HG03025 (cell line): ENCODE results near the gene IL1R1.

Experiments used
- ATAC-seq: cut with Tn5 transposase; IDR thresholded peaks from one replicate; pipeline ENCODE4 v1.9.1; 2021; ENCODE audit warnings: mild to moderate bottlenecking, moderate library complexity; ENCODE audit not compliant: unreplicated experiment, low FRiP score

IL1R1 gene

DNA sequence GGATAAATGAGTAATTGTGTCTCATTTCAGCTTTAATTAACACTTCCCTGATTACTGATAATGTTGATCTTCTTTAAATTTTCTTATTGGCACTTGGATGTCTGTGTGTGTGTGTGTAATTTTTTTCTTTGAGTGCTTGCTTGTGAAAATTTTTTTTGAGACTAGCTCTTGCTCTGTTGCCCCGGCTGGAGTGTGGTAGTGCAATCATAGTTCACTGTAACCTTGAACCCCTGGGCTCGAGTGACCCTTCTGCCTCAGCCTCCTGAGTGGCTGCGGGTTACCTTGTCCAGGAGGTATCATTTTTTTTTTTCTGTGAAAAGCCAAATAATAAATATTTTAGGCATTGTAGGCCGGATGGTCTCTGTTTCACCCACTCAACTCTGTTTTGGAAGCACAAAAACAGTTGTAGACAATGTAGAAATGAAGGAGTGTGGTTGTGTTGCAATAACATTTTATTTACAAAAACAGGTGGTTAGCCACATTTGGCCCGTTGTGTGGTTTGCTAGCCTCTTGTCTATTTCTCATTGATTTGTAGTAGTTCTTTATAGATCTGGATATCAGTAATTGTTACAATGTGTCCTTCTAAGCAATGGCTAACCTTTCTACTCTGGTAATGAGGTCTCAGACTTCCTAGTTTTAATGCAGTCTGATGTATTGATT, 52.2 kb downstream of the IL1R1 start:
- ATAC-seq: no peak

DNA sequence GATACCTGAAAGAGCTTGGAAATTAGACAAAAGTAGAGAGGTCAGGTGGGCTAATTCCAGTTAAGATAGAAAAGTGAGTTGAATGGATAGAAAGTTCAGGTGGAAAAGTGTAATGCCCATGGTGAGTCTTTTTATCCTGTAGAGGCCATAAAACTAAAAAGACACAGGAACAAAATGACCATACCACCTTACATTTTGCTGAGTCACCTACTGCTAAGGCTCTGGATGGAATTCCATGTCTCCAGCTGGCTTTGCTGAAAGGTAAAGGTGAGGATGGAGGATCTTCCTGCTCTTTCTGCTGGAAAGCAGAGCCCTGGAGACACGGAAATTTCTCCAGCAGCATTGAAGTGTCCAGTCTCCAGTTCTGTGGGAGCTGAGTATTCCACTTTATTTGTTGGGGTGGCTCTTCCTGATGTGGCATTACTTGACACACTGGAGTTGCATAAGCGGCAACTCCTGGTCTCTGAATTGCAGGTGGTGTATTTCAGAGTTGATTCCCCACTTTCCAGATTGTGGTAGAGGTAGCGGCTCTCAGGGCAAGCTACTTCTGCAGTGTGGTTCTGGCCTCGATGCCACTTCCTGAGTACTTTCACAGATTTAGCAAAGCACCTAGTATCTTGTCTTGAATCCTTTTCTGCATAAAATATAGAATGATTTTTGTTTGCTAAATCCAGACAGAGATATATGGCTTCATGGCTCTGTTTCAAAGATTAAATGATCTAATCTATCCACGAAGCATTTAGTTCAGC, 55.0 kb downstream of the IL1R1 start:
- ATAC-seq: no peak

DNA sequence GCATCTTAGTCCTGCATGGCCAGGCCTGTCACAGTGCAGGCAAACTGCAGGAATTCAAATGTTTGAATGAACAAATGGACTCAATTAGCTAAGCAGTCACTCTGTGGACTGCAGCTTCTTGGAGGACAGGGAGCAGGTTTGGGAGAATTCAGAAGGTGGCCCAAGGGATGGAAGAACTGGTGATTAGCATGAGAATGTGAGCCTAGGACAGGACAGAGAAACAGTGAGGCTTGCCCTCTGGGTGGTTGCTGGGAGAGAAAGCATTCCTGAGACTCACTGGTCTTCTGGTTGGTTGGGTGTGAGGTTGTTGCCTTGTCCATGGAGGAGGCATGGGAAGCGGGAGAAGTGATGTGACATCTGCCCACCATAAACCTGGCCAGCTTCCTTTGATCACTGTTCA, 58.0 kb downstream of the IL1R1 start:
- ATAC-seq: no peak

DNA sequence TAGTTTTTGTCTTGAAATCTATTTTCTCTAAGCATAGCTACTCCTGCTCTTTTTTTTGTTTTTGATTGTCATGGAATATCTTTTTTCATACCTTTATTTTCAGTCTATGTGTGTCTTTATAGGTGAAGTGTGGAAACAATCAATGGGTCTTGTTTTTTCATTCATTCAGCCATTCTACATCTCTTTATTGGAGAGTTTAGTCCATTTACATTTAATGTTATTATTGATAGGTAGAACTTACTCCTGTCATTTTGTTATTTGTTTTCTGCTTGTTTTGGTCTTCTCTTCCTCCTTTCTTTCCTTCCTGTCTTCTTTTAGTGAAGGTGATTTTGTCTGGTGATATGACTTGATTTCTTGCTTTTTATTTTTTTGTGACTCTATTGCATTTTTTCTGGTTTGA, 62.1 kb downstream of the IL1R1 start:
- ATAC-seq: no peak

DNA sequence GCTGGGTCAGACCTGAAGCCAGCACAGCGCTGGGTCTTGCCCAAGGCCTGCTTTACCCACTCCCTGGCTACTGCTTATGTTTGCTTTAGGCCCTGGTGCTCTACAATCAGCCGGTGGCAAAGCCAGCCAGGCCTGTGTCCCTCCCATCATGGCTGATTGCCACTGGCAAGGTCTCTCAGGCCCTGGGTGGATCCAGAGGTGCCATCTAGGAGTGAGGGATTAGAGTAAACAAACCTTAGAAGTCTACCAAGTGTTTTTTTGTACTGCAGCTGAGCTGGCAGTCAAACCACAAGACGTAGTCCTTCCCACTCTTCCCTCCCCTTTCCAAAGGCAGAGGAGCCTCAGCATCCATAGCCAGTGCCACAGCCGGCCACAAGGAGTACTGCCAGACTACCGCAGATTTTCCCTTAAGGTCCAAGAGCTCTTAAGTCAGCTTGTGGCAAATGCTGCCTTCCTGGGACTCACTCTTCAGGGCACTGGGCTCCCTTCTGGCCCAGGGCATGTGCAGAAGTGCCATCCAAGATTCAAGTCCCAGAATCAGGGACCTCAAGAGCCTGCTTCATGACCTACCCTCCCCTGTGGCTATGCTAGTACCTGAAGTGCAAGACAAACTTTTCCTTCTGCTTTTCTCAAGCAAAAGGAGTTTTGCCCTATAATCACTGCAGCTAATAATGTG, 64.3 kb downstream of the IL1R1 start:
- no peak for ATAC-seq

DNA sequence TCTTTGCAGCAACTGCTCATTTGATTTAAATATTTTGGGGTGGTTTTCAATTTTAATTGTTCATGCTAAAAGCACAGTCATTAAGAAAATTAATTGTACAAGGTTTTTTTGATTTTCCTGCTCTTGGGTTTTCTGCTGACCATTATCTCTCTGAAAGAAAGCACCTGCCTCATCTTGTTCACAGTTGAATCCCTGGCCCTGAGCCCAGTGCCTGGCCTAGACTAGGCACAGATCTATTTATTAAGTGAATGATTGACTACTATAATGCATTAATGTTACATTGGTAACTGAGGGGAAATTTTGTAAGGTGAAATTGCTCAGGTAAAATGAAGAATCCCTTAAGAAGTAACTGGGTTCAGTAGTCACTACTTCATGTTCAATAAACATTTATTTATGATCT, 66.2 kb downstream of the IL1R1 start:
- ATAC-seq: no peak

DNA sequence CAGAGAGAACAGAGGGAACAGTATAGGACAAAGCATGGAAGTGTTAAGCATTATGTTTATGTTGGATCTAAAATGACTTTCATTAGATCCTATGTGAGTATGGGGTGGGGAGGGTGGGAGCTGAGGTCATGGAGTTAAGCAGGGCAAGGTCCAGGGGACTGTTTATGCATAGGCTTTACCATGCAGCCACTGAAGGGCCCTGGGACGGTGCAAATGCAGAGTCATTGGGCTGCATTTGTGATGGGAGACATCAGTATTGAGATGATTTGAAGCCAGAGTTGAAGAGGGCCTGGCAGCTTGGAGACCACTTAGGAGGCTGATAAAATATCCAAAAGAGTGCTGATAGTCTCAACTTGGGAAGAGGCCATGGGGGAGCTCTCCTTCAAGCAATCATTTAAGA, 66.9 kb downstream of the IL1R1 start:
- ATAC-seq: no peak

DNA sequence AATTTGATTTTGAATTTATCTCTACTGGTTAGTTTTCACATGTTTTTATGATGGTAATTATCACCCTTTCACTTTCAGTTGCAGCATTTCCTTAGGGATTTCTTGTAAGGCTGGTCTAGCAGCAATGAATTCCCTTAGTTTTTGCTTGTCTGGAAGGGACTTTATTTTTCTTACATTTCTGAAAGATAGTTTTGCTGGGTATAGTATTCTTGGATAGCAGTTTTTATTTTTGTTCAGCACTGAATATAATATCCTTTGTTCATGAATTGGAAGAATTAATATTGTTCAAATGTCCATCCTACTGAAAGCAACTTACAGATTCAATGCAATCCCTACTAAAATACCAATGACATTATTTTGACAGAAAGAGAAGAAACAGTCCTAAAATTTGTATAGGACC, 74.5 kb downstream of the IL1R1 start:
- ATAC-seq: no peak

DNA sequence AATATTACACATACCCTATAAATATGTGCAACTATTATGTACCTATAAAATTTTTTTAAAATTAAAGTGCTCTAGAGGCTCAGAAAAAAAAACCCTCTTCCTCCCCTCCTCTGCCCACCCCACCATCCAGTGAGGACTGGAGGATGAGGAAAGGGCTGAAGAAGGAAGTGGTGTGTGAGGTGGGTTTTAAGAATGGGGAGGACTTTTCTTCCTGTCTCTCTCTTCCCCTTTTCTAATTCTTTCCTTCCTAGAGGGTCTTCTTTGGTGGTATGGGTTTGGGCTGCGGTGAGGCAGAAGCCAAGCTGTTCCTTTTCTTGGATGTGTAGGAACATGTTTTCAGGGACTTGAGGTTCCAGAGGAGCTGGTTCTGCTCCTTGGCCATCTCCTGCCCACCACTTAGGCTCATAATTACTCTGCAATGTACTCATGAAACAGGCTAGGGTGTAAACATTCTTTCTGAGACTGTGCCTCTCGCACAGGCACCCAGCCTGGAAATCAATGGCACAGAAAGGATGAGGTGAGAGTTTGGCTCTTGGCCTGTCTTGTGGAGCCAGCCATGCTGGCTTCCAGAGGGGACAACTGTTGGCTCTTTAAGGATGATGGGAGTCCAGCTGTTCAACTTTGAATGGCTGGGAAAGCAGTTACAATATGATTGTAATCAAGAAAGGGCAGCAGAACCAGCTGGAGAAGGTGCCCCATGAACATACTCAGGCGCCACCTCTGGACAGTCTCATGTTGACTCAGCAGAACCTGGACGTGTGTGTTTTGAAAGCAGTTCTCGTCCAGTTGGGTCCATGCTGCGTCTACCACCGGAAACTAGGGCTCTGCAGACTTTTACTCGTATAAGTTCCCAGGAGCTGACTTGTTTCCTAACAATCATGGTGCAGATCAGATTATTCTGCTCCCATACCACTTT, 82.5 kb downstream of the IL1R1 start:
- ATAC-seq: no peak

DNA sequence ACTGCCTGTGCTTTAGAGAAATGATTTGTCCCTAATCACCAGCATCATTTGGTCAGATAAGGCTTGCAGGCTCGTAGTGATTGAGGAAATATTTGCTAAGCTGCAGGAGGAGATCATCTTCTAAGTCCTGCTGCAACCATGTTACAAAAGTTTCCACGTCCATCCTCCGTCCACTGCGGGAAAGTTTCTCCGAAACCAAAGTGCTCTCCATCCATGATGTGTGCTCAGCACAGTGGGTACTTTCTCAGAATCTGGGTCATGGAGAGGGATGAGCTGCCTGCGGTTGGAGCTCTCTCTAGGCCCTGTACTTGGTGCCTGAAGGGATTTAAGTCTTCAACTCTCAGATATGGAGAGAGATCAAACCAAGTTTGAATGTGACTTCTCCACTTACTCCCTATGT, 83.6 kb downstream of the IL1R1 start:
- ATAC-seq: no peak

DNA sequence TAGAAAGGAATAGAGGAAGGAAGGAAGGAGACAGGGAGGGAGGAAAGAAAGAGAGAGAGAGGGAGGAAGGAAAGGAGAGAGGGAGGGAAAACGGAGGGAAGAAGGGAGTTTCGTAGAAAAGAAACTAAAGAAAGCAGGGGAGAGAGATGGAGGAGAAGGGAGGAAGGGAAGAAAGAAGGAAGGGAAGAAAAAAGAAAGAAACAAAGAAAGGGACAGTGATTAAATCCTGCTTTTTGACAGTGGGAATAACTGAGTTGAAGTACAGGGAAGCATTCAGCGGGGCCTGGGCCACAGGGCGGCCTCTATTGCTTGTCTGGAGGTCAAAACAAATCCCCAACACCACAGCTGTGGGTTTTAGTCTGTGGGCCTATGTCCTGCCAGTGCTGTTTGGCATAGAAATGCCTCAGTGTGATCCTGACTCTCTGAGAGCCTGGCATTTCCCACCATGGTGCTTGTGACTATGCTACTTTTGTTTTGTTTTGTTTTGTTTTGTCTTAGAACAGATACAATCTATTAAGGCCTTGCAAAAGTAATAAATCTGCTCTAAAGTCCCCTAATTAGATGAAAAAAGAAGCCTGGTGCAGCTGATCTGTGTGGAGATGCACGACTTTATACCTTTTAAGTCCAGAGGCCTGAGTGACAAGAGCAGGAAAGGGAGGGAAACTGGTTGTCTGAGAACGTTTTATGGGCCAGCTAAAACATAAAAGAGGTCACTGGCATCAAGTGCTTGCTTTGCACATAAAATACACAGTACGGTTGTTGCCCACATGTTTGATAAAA, 84.3 kb downstream of the IL1R1 start:
- ATAC-seq: no peak

DNA sequence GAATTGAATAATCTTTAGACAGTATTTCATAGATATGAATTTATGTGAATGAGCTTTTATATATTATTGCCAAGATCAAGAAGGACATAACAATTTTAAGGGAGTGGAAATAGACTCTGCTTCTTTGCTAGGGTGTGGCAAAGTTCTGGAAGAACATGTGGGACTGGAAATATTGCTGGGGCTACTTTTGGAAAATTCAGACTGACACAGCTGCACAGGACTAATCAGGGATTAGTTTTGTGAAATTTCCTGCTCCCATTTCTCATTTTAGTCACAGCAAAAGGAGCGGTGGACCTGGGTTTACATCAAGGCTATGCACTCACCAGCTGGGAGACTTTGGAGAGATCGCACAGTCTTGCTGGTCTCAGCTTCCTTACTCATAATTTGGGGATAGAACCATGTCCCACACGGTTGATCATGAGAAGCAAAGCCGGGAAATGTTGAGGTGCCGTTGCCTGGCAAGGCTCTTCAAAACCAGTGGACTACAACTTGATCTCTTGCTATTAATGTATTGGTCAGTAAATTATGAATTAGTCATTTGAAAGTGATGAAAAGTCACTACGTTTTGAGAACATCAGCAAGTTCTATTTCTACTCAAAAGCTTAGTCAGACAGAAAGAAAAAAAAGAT, 86.7 kb downstream of the IL1R1 start:
- no peak for ATAC-seq
